AG04449 (cell line): ENCODE results near the gene VEZF1.
"Not testable (repeated sequence)": the region's sequence is repeated elsewhere in the genome, so short reads cannot be mapped to it uniquely, and the experiment has no call there.

ENCODE experiments used
- CTCF ChIA-PET: fragments of 350-600 bp; formaldehyde crosslinking; extraction: SDS; loops from one replicate; lab custom pipeline; 2021; ENCODE audit warnings: antibody characterized with exemption; lab: Yijun Ruan, JAX
- POLR2A ChIA-PET: fragments of 400-600, 350-600 bp; formaldehyde crosslinking; extraction: SDS; loops from one replicate; lab custom pipeline; 2020; ENCODE audit warnings: antibody characterized with exemption, inconsistent platforms; lab: Yijun Ruan, JAX
- DNase-seq: peaks from one replicate; pipeline ENCODE4 v3.0.0-alpha.2; 2010; ENCODE audit warnings: low read depth, low spot score
- H3K4me3 ChIP-seq: 2 replicates; pipeline ENCODE4 v1.5.1; 2011; ENCODE audit warnings: low read depth, mild to moderate bottlenecking, control low read depth, low read length
- CTCF ChIP-seq: IDR thresholded peaks from one replicate; pipeline ENCODE4 v1.5.1; 2011; ENCODE audit warnings: mild to moderate bottlenecking, moderate library complexity, low read length, control low read depth, inconsistent platforms; ENCODE audit not compliant: insufficient read depth; ENCODE audit errors: missing control alignments

Gene VEZF1

DNA sequence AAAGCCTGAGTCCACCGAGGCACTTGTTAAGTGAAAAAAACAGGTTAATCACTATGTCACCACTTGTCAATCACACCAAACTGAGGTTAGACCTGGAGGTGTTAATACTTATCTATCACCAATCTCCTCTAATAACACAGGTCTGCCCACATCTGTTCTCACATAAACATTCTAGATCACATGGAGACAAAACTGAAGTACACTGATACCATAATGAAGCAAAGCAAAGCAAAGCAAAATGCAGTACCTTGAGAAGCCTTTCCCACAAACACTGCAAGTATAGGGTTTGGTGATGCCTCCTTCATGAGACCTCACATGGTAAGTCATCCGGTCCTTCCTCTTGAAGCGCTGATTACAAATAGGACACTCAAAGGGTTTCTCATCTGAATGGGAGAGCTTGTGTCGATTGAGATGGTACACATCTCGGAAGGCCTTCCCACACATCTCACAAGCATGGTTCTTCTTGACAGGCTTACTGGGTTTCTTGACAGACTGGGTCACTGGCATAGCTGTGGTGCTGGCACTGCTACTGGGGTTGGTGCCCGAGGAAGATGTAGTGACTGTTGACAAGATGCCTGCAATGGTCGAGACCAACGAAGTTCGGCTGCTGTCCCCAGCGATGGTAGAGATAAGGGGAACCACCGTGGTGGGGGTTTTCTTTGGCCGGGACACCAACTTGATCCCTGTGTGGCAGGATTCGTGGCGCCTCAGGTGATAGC lies 5.4 kb downstream of the VEZF1 start:
- TF ChIP-seq CTCF = no peak
- no peak overlapping the region for H3K4me3 ChIP-seq
- ChIA-PET POLR2A (interaction anchor here (0.9 kb wide), 1 partner anchor 108 kb away, joined by 3 read pairs; no protein-coding TSS in a partner anchor), CTCF (interaction anchor here (1.0 to 3.5 kb wide), 7 partner anchors 15 to 125 kb away, joined by 3 to 13 read pairs (median 5); partner anchors contain the start of gene CUEDC1)
- DNase-seq = no peak

DNA sequence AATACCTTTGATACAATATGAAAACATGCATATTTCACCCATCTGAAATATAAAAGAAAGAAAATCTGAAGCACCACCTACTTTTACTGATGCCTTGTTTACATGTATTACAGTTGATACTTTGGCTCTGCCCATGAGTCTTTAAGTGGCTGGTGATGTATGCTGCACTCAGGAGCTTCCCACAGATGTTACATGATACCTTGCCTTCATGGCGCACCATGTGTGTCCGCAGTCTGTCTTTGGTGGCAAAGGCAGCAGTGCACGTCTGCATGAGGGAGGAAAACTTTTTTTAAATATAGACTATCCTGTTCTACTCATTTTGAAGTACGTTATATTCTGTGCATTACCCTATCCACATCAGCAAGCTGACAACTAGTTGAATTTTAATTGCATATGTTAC lies 7.5 kb downstream of the VEZF1 start:
- no peak for TF ChIP-seq CTCF
- POLR2A ChIA-PET = interaction anchor here (1.8 kb wide), 1 partner anchor 106 kb away, joined by 3 read pairs; no protein-coding TSS in a partner anchor
- no peak overlapping the region for H3K4me3 ChIP-seq
- CTCF ChIA-PET = interaction anchor here (0.5 to 3.5 kb wide), 9 partner anchors 8 to 124 kb away, joined by 3 to 13 read pairs (median 5); partner anchors contain the start of gene CUEDC1
- DNase-seq = no peak

DNA sequence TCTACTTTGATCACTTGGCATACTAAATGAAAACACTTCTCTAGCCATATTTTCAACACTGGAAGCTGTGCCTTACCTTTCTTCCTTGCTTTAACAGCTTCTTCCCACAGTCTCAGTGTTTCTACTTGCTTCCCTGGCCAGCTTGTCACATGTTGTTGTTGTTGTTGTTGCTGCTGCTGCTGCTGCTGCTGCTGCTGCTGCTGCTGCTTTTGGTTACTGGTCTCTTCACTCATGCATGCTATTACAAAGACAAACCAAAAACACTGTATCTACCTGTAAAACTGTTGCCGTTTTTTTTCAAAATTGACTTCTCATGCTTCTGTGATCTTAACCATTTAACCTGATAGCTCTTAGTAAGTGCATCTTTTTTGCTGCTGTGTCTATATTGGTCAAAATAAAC lies 9.0 kb downstream of the VEZF1 start:
- ChIA-PET POLR2A (no interaction called here), CTCF (interaction anchor here (1.0 to 3.5 kb wide), 4 partner anchors 20 to 121 kb away, joined by 4 to 13 read pairs (median 6); partner anchors contain the start of gene CUEDC1)
- TF ChIP-seq CTCF = no peak

GRCh38 chr17:57976594-57976993 lies 11.5 kb downstream of the VEZF1 start:
- DNase-seq = no peak
- ChIA-PET POLR2A (no interaction called here), CTCF (interaction anchor here (0.7 to 1.9 kb wide), 7 partner anchors 11 to 118 kb away, joined by 3 to 8 read pairs (median 4); partner anchors contain the start of gene CUEDC1)
- no peak overlapping the region for H3K4me3 ChIP-seq
- no peak for TF ChIP-seq CTCF

More for the DNA sequence above, 9.0 kb downstream of the VEZF1 start:
- no peak for DNase-seq
- H3K4me3 ChIP-seq = no peak overlapping the region

DNA sequence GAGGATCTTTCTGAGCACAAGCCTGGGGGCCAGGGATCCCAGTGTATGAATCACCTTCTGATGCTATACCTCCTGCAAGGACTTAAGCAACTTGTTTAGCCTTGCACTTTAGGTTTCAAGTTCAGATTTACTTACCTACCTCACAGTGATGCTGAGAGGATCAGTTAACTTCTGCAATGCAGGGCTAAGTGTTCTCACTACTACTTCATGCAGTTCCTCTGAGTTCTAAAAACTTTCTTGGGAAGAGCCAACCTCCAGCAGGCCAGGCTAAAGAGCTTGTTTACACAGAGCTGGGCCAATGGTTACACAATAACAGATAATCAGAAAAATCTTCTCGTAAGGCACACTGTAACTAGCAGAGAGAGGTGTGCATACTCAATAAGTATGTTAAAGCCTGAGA lies 13.0 kb downstream of the VEZF1 start:
- H3K4me3 ChIP-seq = no peak overlapping the region
- ChIA-PET CTCF (interaction anchor here (1.0 to 1.9 kb wide), 7 partner anchors 12 to 117 kb away, joined by 3 to 8 read pairs (median 3); partner anchors contain the start of gene CUEDC1), POLR2A (interaction anchor here (1.1 kb wide), 1 partner anchor 100 kb away, joined by 4 read pairs; no protein-coding TSS in a partner anchor)
- DNase-seq = no peak
- TF ChIP-seq CTCF = no peak

DNA sequence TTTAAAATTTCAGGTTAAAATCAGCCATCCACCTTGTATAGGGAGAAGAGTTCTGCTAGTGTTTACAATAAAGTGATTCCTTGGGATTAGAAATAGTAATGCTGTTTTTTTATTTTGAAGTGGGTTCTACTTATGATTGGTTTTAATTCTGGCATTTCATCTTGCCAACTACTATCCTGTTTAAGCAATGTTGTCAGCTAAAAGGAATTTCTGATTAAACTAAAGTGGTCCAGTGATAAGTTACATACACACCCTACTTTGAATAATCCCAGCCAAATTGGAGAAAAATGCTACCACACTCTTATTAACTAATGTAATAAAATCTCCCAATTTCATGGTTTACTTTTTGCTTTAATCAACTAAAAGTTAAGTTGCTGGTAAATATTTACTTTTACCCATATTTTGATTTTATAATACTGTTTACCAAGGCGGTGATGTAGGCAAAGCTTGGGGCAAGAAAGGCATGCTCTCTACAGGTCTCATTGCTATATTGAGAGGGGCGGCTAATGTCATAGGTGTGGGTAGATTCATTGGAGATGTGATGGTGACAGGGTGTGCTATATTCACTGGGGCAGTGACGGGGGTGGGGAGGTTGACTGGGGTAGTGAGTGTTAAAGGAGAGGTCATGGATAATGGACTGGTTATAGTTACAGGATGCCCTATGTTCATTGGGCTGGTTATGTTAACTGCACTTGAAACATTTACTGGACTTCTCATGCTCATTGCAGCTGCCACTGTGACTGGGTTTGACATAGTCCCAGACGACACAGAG lies 13.8 kb downstream of the VEZF1 start:
- POLR2A ChIA-PET = not testable (repeated sequence)

More for the DNA sequence above, 13.8 kb downstream of the VEZF1 start:
- CTCF ChIA-PET = interaction anchor here (1.0 to 1.3 kb wide), 3 partner anchors 11 to 22 kb away, joined by 3 to 4 read pairs (median 4); no protein-coding TSS in a partner anchor
- not testable (repeated sequence) for H3K4me3 ChIP-seq, DNase-seq
